NCI-H345 treated with DMSO at 0.1 percent for 48 hours (cell line): ENCODE measurements around the gene AGBL1.

Experiments used
- DNase-seq: peaks from one replicate; lab custom pipeline; 2025; ENCODE audit not compliant: unreplicated experiment; lab: John Stamatoyannopoulos, UW

The AGBL1 gene

DNA sequence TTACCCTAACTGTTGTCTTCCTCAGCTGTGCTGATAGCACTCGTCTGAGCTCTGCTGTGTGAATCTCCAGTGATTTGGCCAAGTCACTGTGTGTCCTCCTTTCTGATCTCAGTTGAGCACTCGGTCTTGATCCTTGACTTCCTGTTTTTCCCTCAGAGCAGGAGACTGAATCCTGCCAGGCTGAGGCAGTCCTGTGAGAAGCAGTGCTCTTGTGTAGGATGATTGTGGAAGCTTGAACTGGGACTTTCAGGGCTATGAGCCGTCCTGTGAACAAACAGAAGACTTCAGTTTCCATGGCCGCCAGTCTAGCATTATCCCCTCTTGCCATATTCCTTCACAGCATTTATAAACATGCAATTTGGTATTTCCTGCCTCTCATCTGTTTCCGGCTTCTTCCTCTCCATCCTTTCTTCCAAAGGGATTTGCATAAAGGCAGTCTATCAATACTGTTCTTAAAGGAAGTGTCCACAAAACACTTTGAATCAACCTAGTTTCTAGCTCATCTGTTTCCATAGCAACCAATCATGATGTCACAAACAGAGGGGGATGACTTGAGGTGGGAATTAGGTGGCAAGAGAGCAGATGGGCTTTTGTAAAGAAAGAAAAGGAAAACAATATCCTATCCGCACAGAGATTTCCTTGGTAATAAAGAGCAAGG, 237.2 kb downstream of the AGBL1 start:
- no peak for DNase-seq

DNA sequence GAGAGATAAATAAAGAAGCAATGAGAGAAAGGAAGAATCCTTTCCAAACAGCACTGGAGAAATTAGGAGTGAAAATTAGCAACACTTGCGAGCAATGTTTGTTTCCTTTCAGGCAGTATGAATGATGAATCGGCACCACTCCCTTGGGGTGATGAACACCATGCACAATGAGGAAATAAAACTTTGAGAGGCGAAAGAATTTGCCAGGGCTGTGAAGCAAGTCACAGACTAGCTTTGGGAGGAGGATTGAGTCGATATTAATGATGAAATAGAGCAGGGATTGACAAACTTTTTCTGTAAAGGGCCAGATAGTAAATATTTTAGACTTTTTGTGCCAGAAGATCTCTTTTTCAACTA, 237.7 kb downstream of the AGBL1 start:
- DNase-seq: no peak

DNA sequence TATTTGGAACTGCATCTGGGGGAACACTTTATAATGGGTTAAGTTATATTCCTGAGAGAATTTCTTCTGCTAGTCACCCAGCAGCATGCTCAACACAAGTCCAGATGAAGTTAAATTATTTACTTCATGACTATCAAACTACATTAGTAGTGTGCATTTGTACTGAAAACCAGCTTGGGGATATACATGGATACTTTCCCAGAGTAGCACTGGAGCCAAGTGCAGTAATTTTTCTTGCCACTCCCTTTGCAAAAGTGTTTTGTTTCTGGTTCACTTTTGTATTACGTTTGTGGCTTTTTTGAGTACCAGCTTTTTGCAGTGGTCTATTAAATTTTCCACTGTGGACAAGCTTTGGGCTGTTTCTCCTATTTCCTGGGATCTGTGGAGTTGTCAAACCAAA, 243.0 kb downstream of the AGBL1 start:
- no peak for DNase-seq

DNA sequence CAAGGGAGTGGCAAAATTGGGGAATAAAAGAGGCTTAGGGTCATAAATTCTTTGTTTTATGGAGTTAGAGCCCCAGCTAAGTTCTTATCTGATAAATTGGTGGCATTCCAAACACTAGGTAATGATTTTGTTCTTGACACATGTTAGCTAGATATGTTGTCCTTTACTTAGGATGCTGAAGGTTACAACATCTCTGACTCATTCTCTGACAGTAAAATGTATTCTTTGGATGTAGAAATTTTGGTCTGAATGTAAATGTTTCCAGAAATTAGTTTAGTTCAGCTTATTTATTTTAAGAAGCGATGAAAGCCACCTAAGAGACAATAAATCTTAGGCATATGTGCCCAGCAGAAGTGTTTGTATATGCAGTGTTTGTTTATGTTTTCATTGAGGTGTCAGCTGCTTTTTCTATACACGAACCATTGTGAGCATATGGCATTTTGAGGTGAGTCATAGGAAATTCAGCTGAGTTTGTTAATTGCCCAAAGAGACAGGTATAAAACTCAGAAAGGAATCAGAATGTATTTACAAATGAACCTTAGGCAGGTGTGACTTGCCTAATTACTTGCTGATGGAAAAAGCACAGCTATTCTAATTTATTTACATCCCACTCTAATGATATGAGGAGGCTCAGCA, 247.7 kb downstream of the AGBL1 start:
- no peak for DNase-seq

DNA sequence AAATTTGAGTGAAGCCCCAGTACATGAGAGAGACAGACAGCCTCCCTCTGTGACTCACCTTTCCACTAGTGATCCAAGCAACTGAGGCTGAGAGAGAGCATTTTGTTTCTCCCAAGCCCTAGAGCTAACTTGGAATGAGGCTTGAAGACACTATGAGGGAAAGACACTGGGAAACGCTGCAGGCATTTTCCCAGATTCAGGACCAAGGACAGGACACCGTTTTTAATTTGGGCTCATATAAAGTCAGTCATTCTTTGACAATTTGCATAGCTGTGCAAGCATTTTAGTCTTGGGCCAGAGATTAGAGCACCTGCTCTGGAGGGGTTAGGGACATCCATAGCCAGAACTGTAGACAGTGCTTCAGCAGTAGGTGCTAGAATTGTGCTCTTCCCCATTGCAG, 249.0 kb downstream of the AGBL1 start:
- DNase-seq: no peak

DNA sequence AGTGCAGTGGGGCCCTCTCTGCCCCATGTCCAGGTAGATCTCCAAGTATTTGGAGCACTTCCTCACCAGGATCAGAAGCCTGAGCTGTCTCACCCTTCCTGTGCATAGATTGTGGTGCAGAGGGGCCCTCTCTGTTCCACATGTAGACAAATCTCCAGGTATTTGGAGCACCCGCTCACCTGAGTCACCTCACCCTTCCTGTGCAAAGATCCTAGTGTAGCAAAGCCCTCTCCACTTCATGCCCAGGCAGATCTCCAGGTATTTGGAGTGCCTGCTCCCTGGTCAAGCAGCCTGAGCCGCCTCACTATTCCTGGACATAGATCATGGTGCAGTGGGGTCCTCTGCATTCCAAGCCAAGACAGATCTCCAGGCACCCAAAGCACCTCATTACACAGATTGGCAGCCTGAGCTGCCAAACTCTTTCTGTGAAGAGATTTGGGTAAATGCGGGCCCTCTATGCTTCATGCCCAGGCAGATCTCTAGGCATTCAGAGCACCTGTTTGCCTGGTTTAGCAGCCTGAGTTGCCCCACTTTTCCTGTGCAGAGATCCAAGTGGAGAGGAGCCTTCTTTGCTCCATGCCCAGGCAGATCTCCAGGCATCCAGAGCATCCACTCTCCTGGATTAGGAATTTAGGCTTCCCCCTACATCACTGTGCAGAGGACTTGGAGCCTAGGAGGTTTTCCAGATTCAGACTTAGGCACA, 249.8 kb downstream of the AGBL1 start:
- DNase-seq: no peak

DNA sequence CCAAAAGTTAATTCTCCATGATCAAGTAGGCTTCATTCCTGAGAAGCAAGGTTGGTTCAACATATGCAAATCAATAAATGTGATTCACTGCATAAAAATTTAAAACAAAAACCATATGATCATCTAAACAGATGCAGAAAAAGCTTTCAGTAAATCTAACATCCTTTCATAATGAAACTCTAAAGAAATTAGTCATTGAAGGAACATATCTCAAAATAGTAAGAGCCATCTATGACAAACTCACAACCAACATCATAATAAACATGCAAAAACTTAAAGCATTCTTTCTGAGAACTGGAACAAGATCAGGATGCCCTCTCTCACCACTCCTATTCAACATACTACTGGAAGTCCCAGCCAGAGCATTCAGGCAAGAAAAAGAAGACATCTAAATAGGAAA, 254.1 kb downstream of the AGBL1 start:
- DNase-seq: no peak

DNA sequence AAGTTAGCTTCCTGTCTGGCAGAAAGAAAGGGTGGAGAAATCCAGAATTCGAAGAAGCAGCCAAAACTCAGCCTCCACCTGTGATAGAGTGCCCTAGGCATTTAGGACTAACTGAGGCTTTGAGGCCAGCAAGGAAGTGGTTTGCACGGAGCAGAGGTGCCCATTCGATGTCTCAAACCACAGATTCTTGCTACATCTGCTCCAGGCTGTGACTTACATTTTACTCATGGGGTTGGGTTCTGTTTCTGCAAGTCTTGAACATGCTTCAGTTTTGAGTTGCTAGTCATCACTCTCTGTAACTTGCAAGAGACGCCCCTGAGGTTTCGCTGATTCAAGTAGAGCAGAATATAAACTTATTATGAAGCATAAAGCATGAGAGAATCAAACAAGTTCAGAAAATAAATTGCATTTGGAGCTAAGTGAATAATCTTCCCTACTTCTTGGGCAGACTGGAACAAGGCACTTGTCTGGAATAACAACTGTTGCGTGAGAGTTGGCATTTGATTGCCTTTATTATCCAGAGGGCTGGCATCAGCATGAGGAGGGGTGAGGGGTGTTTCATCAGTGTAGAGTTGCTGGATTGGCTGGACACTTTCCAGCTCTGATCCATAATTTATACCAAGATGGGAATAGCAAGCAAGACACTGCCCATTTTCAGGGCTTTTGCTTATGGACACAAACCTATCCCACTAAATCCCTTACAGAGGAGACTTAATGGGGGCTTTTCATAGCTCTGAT, 256.5 kb downstream of the AGBL1 start:
- DNase-seq: no peak

DNA sequence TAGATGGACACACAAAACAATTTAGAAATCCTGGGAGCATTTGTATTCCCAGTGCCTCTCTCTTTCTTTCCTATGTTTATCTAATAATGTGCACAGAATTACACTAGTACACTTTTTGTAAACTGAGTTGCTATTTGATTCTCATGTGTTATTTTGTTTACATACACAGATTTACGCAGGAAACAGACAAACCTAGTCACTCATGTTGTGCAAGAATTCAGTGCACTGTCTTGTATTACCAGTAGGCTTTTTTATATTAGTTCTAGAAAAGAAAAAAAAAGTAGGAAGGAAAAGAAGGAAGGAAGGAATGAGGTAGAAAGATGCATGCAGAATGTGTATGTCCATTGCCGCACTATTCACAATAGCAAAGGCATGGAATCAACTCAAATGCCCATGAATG, 257.4 kb downstream of the AGBL1 start:
- no peak for DNase-seq

DNA sequence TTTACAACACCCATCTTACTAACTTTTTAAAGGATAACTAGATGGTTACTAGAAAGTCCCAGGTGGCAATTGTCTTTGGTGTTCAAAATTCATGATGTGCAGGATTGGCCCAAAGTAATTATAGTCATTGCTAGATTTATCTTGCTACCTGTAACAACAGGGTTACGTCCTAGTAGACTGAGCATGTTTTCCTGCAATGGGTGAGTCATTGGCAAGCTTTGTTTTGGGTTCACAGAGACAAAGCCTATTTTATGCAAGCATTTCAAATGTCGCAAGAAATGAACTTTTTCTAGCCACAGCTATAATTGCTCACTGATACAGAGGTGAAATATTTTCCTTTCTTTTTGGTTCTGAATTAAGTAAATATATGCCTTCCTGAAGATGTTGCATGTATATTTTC, 267.6 kb downstream of the AGBL1 start:
- DNase-seq: no peak

DNA sequence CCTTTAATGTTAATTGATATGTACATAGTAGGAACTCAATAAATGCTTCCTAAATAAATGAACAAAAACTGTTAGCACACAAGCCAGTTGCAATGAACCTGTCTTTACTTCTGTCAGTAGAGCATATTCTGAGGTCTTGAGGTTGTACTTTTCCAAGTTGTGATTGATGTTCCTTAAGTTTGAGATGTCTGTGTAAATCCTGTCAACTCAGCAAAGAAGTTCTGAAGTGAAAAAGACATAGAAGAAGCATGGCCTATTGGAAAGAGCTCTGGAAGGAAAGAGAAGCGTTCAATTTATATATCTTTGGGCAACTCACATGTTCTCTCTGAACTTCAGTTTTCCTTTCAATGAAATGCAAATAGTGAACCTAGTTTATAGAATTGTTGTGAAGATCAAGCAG, 269.9 kb downstream of the AGBL1 start:
- no peak for DNase-seq

DNA sequence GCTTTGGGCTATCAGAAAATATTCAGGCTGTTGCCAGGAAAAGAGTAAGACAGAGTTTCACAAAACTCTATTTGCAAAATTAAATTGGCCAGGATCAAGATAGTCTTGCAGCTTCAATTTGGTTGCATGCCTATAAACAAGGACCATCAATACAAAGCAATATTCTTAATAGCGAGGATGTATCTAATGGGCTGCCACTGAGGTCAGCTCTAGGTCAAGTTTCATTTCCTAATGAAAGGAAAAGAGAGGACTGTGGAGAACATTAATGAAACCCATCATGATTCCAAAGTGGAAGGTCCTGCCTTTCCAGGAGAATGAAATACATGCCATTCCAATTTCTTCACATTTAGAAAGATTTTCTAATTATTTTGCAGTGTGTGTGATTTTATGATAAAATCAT, 273.5 kb downstream of the AGBL1 start:
- DNase-seq: no peak

DNA sequence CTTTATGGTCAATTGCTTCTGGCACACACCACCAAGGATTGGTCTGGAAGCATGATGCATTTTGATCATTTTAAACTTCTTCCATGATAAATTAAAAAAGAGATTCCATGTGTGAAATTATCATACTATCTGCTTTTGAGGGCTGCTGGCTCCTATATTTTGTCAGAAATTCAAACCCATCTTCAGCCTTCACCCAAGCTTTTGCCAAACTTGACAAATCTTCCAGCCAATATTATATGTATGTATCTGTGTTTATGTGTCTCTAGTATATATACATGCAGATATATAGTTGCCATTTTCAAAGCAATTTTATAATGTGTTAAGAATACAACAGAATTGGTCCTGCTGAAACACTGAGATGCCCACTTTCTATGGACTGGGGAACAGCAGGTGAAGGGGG, 275.7 kb downstream of the AGBL1 start:
- no peak for DNase-seq

DNA sequence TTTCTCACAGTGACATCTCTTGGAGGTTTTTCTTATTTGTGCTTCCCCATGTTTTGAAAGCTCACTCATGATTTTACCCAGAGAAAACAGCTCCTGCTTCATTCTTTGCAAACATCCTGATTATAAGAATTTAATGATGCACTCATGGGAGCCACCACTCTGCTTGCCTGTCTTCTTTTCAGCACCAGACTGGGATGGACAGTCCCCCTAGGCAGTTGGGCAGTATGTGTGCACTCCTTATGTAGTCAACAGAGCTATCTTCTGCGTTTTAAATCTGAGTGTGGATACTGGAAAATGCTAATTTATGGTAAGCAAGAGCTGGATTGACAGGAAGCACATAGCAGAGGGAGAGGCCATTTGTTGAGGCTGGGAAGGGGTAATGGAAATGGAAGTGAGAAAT, 276.1 kb downstream of the AGBL1 start:
- no peak for DNase-seq

DNA sequence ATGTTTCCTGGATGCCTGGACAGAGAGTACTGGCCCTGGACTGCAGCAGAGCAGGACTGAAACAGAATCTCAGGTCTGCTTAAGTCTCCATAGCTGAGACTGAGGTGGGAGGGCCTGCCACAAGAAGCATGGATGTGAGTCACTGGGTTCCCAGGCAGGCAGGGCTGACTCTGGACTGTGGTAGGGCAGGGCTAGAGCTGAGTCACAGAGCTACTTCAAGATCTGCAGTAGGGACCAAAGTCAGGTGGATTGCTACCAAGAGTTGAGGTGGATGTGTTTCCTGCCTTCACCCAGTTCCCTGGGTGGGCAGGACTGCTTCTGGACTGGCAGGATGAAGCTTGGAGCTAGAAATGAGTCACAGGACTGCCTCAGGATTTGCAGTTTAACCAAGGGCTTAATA, 282.9 kb downstream of the AGBL1 start:
- no peak for DNase-seq

DNA sequence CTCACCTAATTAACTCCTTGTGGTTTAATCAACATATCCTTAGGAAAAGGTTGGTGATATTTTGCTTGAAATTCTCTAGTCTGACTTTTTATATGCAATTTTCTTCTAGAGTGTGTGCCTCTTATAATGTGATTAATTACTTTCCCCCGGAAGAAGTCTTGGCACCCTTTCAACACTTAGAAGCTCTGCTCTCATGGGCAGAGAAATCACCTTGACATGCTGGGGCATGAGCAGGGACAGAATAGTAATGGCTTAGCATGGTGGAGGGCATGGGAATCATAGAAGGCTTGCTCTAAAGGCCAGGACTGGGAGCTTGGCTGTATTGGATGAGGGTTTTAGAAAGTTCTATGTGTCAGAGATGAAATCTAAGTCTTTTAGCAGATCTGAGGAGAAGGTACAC, 293.5 kb downstream of the AGBL1 start:
- DNase-seq: no peak

DNA sequence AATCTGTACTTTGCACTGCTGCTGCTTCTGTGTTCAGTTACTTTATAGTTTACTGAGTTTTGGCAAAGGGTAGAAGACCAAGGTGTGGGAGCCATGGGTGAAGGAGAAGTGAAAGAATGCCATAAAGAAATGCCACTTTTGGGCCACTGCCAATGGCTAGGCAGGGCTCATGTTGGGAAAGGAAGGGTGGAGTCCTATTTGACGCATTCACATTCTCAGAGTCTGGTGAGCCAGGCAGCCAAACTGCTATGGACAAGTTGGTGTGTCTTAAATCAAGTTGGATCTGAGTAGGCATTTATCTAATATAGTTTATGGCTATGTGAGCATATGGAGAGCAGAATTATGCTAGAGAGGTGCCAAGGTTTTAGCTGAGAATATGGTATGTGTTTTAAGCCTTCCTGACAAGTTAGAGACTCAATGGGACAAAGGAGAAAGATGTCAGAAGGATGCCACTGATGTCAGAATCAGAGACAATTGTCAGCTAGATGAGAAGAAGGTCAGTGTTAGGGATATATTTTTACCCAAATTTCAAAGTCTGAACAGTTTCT, 296.1 kb downstream of the AGBL1 start:
- no peak for DNase-seq

DNA sequence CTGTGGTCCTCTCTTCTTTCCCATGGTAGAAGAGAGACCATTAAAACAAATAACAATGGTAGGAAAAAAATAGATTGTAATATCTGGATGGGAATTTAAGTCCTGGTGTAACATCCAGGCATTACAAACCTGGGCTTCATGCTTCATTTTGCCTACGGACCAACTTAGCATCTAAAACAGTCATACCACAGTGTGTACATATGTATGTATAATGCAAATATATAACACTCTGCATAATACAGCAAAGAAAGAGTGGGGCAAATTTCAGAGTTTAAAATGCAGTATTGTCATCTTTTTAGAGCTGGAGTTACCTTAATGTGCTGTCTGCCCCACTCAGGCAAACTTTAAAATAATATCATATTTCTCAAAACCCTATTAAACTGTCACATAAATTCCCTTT, 298.2 kb downstream of the AGBL1 start:
- DNase-seq: no peak

DNA sequence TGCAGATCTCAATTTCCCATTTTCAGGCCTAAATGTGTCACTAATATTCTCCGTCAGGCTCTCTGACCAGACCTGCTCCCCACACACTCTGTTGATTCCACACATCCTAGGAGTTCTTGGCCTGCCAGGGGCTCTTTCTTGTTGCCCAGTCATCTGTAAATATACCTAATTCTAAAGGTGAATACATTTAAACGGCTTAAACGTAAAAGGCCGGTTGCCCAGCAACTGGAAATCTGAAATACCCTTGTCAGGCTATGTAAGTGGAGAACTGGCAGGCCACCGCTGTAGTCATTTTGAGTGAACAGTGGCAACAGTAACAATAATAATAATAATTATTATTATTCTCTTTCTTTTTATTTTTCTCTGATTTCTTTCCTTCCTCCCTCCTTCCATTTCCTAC, 302.7 kb downstream of the AGBL1 start:
- no peak for DNase-seq

DNA sequence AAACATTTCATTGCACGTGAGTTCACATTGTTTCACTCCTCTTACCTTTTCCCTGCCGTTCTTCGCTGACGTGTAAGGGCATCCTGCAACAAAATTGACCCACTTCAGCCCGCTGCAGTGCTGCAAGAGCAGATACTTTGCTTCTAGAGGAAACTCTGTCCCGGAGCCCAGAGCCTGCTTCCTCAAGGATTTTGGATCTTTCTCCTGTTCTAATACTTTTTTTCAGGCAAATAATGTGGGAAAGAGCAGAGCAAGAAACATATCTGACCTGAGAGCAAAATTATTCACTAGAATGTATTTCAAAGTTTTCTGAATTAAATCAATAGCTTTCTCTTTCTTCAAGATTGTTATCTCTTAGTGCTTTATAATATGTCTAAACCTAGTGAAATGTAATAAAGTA, 303.9 kb downstream of the AGBL1 start:
- DNase-seq: no peak

DNA sequence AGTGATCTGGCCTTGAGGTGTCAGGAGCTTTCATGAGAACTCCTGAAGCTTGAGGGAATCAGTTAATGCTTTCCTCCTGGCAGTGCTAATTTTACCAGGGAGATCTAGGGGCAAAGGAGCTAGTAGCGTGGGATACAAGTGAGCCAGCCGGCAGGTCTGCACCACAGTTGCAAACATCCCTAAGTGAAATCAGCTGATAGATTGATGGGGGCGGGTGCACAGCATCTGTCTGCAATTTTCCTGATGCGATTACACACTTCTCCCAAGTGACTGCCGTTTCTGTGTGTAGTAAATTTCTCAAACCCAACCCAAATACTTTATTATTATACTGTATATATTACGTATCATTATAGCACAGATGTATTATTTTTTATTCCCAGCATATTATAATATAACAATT, 304.5 kb downstream of the AGBL1 start:
- DNase-seq: no peak

DNA sequence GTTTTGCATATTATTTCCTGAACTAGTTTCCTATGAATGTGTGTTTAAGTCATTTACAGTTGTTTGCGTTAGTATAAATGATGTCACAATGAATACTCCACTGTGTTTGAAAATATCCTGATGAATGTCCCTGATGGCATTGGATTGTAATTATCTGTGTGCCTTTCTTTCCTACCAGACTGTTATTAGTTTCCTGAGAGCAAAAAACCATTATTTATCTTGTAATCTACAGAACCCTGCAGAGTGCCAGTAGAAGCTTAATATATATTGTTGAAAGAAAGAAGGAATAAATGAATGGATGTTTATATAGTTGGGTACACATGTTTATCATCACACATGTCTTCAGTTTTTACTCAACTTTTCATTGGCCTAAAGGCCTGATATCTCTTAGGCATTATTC, 312.6 kb downstream of the AGBL1 start:
- DNase-seq: no peak
